DMS153 treated with DMSO at 0.1 percent for 48 hours (cell line): ENCODE data around the gene FBXL7.
A peak's percentile ranks its signal among the peaks of the same experiment; 100 is the strongest.

ENCODE experiments used
- DNase-seq: peaks from one replicate; lab custom pipeline; 2025; ENCODE audit not compliant: unreplicated experiment; lab: John Stamatoyannopoulos, UW

Gene FBXL7

GRCh38 chr5:15796557-15796956 is 296.6 kb downstream of the FBXL7 start:
- DNase-seq, result no peak

DNA sequence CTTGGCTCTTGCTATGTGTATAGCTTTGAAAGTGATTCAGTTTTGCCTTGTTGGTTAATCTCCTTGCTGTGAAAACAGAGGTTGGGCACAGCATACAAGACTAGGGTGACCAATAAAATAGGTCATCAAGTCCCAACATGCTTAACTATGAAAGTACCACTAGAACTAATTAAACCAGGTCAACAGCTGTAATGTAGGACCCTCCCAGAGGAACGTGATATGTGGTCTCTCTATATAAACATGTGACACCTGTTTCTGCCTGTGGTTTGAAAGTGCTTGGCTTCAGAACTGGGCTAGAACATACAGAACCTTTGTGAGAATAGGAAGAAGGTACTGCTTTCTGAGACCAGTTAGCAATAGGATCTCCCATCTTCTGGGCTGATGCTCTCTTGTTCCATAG is 297.1 kb downstream of the FBXL7 start:
- no peak for DNase-seq

GRCh38 chr5:15798006-15798405 is 298.0 kb downstream of the FBXL7 start:
- DNase-seq, result no peak

DNA sequence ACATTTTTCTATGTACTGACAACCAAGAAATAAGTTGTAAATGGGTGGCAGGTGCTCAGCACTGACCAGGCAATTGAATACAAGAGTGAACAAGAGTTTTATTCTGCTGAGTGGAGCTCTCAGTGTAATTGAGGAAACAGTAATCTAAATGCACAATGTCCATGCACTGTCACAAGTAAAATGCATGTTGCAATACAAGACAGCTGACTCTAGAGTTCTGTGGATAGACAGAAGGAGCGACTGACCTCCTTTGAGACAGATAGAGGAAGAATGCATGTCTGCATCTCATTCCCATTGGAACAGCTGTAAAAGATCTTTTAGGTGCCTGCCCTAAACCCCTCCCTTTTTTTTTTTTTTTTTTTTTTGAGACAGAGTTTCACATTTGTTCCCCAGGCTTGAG is 299.0 kb downstream of the FBXL7 start:
- no peak for DNase-seq

GRCh38 chr5:15799612-15800011 is 299.6 kb downstream of the FBXL7 start:
- no peak for DNase-seq

DNA sequence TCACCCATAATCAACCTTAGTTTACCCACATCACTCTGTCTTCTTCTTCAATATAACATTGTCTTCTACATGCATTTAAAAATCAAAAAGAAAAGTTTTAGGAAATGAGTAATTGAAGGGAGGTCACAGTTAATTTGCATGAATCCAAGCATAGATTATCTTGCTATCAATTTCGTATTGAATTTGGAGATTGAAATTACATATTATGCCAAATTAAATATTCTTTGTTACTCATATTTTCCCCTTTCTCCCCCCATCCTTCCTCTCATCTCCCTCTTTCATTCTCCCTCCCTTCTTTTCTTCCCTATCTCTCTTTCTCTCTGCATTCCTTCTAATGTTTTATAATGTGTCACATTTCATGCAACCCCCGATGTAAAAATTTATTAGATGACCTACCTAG is 303.3 kb downstream of the FBXL7 start:
- no peak for DNase-seq

GRCh38 chr5:15806613-15807012 is 306.6 kb downstream of the FBXL7 start:
- no peak for DNase-seq

- DNase-seq, result no peak
Measured at GRCh38 chr5:15807248-15807647, 307.3 kb downstream of the FBXL7 start.

DNA sequence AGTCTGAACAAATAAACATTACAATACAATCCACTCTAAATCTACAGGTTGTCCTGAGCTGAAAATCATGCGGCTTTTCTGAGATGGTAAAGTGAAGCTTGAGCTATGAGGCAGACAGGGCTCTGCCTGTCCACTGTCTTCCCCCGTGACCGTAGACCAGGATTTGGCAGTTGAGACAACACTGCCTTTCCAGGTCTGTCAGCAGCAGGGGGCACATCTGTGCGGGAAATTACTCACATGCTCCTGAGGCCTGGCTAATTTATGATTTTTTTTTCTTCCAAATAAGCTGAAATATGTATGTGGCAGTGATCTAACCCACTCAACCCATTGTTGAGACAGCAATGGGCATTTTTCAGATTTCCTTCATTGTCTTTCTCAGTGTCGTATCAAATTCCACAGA is 307.9 kb downstream of the FBXL7 start:
- DNase-seq, result no peak

DNA sequence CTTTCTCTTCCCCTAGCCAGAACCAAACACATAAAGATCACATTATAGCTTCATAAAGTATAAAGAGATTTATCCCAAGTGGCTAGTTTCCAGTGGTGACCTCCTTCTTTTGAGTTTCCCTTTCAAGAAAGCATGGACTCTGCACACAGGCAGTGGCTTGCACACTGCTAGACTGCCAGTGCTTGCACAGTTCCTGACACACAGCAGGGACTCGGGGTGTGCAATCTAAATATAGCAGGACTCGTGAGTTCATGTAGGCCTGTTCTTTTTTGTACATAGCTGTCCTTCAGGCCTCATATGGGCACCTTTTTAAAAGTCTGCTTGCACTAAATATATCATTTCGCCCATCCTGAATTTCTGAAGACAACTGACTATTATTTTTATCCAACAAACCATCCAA is 308.6 kb downstream of the FBXL7 start:
- DNase-seq, result no peak

DNA sequence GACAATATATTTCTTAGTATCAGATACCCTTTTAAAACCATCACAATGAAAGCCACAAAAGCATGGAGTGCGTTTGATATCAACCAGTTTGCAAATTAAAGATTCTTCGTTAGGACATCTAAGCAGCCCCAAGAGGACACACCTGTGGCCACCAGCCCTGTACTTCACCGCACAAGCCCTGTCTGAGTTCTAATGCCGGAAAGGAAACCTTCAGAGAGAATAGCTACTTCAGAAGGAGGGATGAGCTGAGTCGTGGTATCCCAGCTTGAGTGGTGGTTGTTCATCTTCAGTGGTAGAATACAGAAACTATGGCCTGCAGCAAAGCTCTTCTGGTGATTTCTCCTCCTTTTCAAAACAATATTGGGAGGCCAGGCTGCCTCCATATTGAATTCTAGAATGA is 319.6 kb downstream of the FBXL7 start:
- no peak for DNase-seq

DNA sequence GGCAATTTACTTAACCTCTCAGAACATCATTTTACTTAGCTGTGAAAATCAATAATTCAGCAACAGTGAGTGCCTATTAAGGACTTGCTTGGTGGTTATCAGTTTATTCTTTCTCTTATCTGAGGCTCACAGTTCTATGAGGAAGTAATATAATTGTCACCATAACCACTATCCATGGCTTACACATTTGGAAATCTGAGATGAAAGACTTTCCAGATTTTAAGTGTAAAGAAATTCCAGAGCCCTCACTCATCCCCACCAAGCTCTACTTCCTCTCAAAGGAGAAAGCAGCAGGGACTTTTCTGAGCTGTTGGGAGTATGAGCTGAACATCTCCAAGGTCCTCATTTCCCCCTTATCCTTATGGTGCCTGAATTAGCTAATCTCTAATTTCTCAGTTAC is 321.5 kb downstream of the FBXL7 start:
- DNase-seq, result no peak

DNA sequence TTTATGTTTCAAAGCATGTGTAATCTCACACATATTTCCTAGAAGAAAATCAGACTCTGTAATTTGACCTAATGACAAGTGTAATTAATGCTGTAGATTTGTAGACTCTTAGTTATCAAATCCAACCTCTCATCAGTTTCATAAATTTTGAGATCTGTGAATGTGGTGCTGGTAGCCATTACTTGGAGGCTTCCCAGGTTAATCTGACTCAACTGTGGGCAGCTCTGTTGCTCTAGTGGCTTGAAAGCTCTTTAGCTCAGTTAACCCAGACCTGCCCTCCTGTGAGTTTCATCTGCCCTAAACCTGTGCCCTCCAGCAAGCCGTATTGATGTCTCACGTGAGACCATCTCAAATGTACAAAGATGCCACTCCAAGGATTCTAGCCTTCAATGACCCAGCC is 323.4 kb downstream of the FBXL7 start:
- DNase-seq, result no peak

DNA sequence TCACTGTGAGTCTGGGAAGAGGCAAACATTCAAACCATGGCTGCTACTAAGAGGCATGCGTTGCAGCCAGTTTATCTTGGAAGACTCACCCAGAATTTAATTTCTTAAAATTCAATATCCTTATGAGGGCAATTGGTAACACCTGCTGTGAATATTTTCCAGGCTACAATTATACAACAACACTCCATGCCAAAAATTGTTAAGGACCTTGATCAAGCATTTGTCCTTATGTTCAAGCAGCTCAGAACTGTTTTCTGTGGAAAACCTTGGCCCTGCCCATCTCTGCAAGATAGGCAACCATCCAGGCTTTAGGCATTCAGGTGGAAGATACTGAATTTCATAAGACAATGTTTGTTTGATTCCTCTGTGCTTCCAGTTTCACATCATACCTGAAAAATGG is 327.8 kb downstream of the FBXL7 start:
- no peak for DNase-seq

DNA sequence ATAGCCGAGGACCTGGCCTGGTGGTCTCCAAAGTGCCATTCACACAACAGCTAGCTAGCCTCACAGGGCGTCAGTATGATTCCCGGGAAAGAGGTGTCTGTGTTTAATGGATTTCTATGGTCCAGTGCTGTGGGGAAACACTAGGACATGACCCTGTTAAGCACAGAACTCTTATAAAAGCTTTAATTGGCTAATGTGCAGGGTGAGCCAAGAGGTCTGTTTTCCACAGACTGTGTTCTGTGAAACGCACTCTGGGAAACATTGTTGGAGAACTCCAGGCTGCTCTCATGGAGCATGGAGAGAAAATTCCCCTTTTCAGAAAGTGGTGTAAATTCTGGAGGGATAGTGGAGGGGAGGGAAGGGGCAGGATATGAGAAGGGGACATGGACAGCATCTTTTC is 331.4 kb downstream of the FBXL7 start:
- DNase-seq, result no peak

DNA sequence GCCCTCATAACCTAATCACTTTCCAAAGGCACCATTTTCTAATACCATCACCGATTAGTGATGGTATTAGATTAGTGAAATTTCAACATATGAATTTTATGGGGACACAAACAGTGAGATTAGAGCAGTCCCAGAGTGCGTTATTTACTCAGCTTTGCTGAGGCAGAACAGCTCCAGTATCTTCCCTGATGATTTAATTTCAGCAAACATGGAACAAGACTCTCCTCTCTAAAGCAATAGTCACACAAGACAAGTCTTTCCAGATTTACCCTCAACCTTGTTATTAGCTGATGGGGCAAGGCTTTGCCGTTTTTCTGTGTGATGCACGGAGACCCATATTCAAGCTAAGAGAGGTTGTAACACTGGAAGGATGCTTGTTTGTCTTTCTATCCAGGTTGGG is 333.4 kb downstream of the FBXL7 start:
- no peak for DNase-seq

DNA sequence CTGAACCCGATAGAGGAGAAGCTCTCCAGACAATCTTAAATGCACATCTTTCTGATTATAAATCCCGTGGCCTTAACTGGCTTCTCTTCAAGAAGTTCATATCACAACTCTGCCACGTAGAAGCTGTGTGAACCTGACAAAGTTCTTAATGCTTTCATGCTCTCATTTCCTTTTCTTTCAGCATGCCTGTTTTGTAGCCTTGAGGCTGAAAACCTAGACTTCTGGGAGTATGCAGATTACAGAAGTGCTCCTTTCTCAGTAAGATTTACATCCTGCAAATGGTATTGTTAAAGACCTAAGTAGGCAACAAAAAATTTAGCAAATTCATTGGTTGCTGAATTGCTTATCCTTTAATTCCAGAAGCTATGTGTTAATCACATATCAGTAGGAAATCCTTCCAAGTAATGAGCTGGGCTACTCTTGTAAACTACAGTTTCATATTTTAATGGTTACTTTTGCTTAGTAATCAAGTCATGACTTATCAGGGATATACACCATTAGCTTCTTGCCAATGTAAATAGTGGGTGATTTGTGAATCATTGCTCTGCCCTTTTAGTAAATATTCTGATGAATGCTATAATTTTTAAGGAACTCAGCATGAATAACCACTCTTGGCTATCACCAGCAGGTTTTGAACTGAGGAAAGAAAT is 334.7 kb downstream of the FBXL7 start:
- DNase-seq, result no peak

DNA sequence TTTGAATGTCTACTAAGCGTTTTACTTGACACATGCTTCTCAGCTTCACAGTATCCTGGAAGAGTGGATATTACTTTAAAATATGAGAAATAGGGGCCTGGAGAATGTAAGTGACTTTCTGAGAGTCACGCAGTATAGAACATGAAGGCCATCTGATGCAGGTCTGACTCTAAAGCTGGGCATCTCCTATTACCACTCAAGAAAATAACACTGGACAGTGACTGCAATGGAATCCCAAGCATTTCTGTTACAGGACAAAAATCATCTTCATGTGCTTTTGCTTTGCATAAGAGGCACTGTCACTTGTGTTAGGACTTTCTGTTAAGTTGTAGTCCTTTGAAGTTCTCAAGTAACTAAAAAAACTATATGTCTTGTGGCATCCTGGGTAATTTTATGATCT is 335.5 kb downstream of the FBXL7 start:
- no peak for DNase-seq

DNA sequence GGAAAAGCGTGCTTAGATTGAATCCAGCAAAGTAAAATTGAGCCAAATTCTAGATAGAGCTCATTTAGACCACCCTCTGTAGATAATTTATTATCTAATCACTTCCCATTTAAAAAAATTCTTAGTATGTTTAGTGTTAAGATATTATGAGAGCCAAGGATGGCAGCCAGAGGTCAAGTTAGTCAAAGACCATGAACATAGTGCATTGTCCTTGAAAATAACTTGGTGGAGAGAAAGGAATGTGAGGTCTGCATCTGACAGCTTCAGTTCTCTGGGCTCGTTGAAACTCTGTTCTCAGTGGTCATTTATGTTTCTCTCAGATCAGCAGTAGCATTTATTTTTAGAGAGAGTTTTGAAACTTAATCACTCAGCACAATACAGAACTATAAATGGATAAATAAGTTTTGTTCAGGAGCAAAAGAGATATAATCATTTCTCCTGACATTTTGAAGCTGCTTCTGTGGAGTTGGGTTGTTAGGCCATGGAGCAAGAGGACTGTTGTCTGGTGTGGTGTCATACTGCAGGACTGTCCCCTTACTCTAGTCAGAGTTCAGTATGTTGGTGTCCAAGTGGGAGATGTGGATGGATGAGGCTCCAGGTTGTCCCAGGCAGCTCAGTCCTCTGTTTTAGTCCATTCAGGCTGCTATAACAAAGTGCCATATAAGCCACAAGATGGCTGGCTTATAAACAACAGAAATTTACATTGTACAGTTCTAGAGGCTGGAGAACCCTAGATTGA is 337.7 kb downstream of the FBXL7 start:
- DNase-seq, result no peak

DNA sequence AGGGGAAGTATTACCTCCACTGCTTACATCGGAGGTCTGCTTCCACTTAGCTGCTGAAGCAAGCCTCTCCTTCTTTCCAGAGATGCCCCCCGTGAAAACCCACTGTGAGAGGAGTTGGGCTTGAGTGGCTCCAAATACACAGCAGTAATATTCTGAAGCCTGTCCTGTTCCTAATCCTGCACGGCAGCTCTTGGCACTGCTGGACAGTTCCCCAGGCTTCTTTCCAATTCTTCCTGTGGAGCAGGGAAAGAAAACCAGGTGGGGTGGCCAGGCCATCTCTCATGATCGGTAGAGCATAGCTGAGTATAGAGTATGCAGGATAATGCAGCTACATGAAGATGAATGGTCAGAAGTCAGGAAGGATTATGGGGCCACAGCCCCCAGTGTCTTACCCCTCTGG is 344.3 kb downstream of the FBXL7 start:
- no peak for DNase-seq

DNA sequence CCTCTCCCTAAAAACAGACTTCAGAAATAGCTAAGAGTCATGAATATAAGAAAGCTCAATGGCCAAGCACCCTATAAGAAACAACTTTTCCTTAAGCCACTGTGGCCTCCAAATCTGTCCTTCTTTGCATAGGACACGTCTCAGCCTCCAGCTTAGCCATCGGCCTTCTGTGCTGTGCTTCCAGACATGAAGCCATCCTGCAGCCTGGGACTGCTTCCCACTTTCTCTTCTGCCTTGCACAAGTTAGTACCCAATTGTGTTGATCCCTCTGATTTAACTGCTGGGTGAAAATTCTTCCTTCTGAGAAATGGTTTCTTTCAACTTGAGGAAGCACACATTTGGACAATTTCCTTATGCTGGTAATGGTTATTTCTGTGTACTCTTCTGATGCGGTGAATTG is 344.9 kb downstream of the FBXL7 start:
- DNase-seq, result no peak

DNA sequence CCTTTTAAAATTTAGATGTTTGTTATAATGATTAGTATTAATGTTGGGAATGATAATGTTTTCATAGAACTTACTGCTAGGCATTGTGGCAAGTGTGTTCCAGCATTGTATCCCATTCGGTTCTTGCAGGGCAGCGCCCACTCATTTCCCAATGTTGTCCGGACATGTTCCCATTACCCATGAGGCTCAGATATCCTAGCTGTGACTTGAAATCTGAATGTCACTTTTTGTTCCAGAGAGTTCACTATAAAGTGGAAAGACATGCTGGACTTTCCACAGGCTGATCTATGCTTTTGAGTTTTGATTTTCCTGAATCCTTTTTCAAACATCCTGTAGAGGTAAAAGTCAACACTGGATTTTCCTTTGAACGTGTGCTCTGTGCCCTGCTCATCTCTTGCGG is 350.6 kb downstream of the FBXL7 start:
- no peak for DNase-seq

- DNase-seq, result peak; percentile 4
Measured at GRCh38 chr5:15850939-15851341, 351.0 kb downstream of the FBXL7 start.
